Fibroblast of mammary gland (primary cell): ENCODE data around the gene SEC61G.

Experiments used
- DNase-seq: peaks from one replicate; pipeline ENCODE4 v3.0.0-alpha.2; 2010; ENCODE audit warnings: low read depth
- H3K4me3 ChIP-seq: 2 replicates; pipeline ENCODE4 v1.5.1; 2011; ENCODE audit warnings: low read depth, mild to moderate bottlenecking, low read length, moderate library complexity; ENCODE audit not compliant: control insufficient read depth
- CTCF ChIP-seq: conservative IDR thresholded peaks from 2 replicates; pipeline ENCODE4 v1.5.1; 2011; ENCODE audit warnings: low read depth, low read length, inconsistent platforms; ENCODE audit not compliant: control insufficient read depth, insufficient read depth

SEC61G gene

DNA sequence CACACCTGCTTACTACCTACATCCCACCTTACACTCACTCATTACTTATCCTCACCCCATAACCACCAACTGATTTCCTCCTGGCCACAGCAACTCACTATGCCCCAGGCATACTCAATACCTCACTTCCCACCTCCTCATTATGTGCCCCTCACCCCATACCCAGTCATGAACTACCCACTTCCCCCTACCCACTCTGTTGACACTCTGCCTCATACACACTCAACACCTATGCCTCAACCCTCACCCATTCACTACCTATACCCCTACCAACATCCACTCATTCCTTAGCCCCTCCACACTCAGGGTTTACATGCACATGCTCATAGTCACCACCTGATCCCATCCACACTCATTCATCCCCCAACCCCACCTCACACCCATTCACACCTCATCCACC, 39.6 kb downstream of the SEC61G start:
- no peak overlapping the region for H3K4me3 ChIP-seq
- TF ChIP-seq CTCF = no peak
- no peak for DNase-seq

GRCh38 chr7:54712820-54713219, 46.2 kb downstream of the SEC61G start:
- TF ChIP-seq CTCF = no peak
- no peak overlapping the region for H3K4me3 ChIP-seq
- no peak for DNase-seq

- no peak overlapping the region for H3K4me3 ChIP-seq
- no peak for TF ChIP-seq CTCF
- DNase-seq = no peak
These were observed 47.0 kb downstream of the SEC61G start for GRCh38 chr7:54711900-54712595.

DNA sequence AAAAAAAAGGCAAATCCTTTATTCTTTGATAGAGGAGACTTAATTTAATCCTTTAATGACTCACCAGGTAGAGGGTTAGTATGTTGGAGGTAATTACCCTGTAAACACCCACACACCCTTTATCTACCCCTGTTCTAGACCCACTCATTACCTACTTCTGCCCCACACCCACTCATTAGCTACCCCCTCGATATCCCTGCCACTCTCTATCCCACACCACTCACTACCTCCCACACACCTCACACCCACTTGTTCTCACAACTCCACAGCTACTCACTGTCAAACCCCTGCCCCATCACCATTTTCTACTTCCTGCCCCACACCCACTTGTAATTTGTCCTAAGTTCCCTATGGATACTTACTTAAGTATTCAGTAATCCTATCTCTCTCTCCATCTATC, 49.7 kb downstream of the SEC61G start:
- no peak for DNase-seq
- no peak overlapping the region for H3K4me3 ChIP-seq
- TF ChIP-seq CTCF = no peak

DNA sequence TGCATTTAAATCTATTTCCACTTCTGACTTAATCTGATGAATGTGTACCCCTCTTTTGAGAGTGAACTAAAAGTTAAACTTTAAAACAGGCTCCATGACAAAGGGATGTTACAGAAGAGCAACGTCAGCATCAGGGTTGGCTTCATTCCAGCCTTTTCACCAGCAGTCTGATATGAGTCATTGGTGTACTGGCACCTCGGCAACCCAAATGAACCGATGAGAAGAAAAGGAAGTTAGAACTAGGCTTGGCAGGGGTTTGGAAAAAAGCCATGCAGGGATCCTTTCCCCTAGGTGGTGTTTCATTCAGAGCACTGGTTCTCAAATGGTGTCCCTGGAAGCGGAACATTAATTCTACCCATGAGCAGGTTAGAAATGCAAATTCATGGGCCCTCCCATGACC, 53.6 kb downstream of the SEC61G start:
- no peak for TF ChIP-seq CTCF
- no peak overlapping the region for H3K4me3 ChIP-seq
- peak; percentile 68 for DNase-seq

- H3K4me3 ChIP-seq = no peak overlapping the region
- DNase-seq = no peak
- no peak for TF ChIP-seq CTCF
These were observed 54.2 kb downstream of the SEC61G start for GRCh38 chr7:54704851-54705250.
